Measurements from ENCODE around the gene FLRT1. TPM values are rescaled to one million over a fixed set of nuclear protein-coding genes. Genes with fewer than 3 reads are reported as not detected.

The FLRT1 gene
- polyA plus RNA-seq, 1 experiment, result 0.42 TPM

DNA sequence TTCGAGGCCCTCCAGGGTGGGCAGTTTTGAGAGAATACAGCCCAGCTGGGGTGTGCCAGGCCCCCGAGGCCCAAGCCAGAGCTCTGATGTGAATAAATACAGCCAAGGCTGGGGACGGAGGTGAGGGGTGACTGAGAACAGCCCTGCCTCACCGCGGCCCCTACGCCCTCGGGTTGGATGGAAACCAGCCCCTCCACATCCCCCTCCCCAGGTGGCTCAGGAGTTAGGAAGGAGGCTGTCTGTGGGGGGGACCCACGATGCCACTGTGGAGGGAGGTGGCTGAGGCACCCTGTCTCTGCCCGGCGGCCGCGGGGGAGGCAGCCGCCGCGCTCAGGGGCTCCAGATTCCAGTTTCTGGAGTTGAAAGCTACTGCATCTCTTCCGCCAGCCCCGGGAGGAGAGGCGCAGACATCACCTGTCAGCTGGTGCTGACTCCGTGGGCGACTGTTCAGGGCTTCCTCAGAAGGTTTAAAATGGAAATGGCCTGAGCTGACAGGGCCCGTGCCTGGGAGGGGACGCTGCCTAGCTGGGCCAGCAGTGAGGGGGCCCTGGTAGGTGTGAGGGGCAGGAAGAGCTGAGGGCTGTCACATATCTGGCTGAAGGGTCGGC lies 1.4 kb downstream of the FLRT1 start:
- no peak for DNase-seq (ENCODE audit: low read depth)
- CTCF ChIA-PET, result interaction anchor here (0.8 kb wide), 1 partner anchor 116 kb away, joined by 3 read pairs; no protein-coding TSS in a partner anchor
- Histone ChIP-seq H3K4me3 (ENCODE audit: low read depth, low read length) (no peak overlapping the region), H3K36me3 (ENCODE audit: control insufficient read depth, insufficient read depth, low read length) (no peaks in the 10 kb centered on the region), H3K27me3 (ENCODE audit: control insufficient read depth, insufficient read depth, low read length) (peaks cover 14% of the 10 kb centered on the region)
- POLR2A ChIA-PET, result no interaction called here
- TF ChIP-seq, protein P1, sequence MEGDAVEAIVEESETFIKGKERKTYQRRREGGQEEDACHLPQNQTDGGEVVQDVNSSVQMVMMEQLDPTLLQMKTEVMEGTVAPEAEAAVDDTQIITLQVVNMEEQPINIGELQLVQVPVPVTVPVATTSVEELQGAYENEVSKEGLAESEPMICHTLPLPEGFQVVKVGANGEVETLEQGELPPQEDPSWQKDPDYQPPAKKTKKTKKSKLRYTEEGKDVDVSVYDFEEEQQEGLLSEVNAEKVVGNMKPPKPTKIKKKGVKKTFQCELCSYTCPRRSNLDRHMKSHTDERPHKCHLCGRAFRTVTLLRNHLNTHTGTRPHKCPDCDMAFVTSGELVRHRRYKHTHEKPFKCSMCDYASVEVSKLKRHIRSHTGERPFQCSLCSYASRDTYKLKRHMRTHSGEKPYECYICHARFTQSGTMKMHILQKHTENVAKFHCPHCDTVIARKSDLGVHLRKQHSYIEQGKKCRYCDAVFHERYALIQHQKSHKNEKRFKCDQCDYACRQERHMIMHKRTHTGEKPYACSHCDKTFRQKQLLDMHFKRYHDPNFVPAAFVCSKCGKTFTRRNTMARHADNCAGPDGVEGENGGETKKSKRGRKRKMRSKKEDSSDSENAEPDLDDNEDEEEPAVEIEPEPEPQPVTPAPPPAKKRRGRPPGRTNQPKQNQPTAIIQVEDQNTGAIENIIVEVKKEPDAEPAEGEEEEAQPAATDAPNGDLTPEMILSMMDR (IDR thresholded peaks at IDR 0.05; ENCODE audit: insufficient read depth, low read depth, low read length), result no peak

DNA sequence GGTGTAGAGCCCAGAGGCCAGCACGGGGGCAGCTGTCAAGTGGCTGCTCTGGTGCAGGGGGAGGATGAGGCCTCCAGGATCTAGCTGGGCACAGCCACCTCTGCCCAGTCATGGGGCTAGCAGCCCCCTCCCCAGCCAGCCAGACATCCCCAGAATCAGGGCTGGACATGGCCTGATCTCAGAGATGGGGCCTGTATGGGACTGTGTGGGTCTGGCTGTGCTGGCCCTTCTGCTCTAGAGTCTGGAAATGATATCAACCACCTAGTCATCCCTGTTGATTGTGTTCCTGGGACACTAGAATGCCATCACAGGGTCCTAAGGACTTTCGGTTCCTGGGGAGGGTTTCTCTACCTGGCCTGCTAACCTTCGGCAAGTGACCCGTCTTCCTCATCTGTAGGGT lies 2.8 kb downstream of the FLRT1 start:
- no peak for DNase-seq (ENCODE audit: low read depth)
- ChIA-PET CTCF (no interaction called here), POLR2A (no interaction called here)
- TF ChIP-seq, protein P1 (IDR thresholded peaks at IDR 0.05; ENCODE audit: insufficient read depth, low read depth, low read length), result no peak
- H3K27me3 ChIP-seq (ENCODE audit: control insufficient read depth, insufficient read depth, low read length), result peaks cover 11% of the 10 kb centered on the region
- no peak overlapping the region for H3K4me3 ChIP-seq (ENCODE audit: low read depth, low read length)
- no peaks in the 10 kb centered on the region for H3K36me3 ChIP-seq (ENCODE audit: control insufficient read depth, insufficient read depth, low read length)

DNA sequence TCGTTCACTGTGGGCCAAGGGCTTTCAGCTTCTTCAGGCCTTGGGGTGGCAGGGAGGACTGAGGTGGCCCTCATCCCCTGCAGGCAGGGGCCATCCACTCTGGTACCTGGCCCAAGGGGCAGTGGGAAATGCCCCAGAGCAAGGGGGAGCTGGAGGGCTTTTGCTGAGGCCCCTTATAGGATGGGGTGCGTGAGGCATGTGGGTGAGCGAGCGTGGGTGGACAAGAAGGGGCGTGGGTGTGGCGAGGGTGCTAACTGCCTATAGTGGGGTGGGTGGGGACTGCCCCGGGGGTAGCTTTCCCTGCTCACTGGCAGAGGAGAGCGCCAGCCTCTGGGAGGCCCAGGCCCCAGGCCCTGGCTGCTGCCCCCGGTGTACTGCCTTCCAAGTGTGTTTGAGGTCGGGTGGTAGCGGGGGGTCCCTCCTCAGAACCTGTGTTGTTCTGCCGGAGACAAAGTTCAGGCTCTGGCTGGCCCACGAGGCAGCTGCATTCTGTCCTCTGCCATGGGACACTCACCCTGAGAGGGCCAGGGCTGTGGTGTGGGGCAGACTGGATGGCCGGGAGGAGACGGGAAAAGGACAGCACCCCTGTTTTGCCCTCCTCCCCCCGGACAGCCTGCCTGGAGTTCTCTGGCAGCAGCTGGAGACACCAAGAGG lies 3.4 kb downstream of the FLRT1 start:
- Histone ChIP-seq H3K36me3 (ENCODE audit: control insufficient read depth, insufficient read depth, low read length) (no peaks in the 10 kb centered on the region), H3K4me3 (ENCODE audit: low read depth, low read length) (no peak overlapping the region), H3K27me3 (ENCODE audit: control insufficient read depth, insufficient read depth, low read length) (peaks cover 11% of the 10 kb centered on the region)
- POLR2A ChIA-PET, result no interaction called here
- CTCF ChIA-PET, result interaction anchor here (1.4 kb wide), 1 partner anchor 37 kb away, joined by 3 read pairs; no protein-coding TSS in a partner anchor
- TF ChIP-seq, protein P1 (IDR thresholded peaks at IDR 0.05; ENCODE audit: insufficient read depth, low read depth, low read length), result no peak
- DNase-seq (ENCODE audit: low read depth), result no peak

DNA sequence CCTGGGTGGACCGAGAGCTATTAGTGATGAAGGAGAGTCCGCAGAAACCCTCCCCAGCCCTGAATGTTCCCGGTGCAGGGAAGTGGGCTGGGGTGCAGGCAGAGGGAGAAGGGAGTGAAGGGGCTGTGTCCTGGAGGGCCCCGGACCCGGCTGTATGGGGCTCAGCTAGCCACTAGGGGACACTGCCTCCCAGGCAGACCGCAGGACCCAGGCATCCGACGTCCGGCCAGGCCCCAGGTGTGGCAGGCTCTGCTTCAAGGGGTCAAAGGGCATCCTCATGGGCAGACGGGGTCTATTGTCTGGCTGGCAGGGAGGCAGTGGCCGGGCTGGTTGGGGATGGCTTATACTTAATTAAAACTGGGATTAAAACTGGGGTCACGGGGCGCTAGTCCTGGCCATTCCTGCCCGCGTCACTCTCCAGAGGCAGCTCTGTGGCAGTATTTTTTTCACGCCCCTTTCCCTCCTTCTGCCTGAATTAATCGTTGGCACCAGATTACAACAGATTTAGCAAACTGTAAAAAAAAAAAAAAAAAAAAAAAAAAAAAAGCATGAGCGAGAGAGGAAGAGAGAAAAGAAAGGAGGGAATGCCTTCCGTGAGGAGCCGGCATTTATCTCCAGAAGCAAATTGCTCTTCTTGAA lies 5.1 kb downstream of the FLRT1 start:
- Histone ChIP-seq H3K4me3 (ENCODE audit: low read depth, low read length) (no peak overlapping the region), H3K27me3 (ENCODE audit: control insufficient read depth, insufficient read depth, low read length) (no peaks in the 10 kb centered on the region), H3K36me3 (ENCODE audit: control insufficient read depth, insufficient read depth, low read length) (no peaks in the 10 kb centered on the region)
- no peak for DNase-seq (ENCODE audit: low read depth)
- TF ChIP-seq, protein P1 (IDR thresholded peaks at IDR 0.05; ENCODE audit: insufficient read depth, low read depth, low read length), result peak; percentile 28
- ChIA-PET CTCF (interaction anchor here (0.9 to 1.4 kb wide), 3 partner anchors 23 to 40 kb away, joined by 3 read pairs; no protein-coding TSS in a partner anchor), POLR2A (interaction anchor here (0.5 kb wide), 1 partner anchor 38 kb away, joined by 3 read pairs; no protein-coding TSS in a partner anchor)

DNA sequence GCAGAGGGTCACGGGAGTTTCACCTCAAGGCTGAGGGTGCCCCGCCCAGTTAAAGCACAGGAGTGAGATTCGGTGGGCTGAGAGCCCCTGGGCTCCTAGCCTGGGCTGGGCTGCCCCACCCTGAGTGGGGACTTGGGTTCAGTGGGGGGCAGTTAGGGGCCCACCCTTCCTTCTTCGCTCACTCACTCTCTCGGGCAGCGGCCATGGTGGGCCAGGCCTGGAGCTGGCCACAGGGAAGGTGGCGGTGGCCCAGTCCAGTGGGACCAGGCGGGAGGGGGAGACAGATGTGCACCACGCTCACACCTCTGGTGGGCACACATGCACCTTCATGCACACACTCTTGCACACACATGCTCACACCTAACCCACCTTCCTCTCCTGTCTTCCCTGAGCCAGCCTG lies 6.1 kb downstream of the FLRT1 start:
- ChIA-PET POLR2A (no interaction called here), CTCF (no interaction called here)
- TF ChIP-seq, protein P1 (IDR thresholded peaks at IDR 0.05; ENCODE audit: insufficient read depth, low read depth, low read length), result no peak
- Histone ChIP-seq H3K36me3 (ENCODE audit: control insufficient read depth, insufficient read depth, low read length) (no peaks in the 10 kb centered on the region), H3K27me3 (ENCODE audit: control insufficient read depth, insufficient read depth, low read length) (no peaks in the 10 kb centered on the region), H3K4me3 (ENCODE audit: low read depth, low read length) (no peak overlapping the region)
- no peak for DNase-seq (ENCODE audit: low read depth)
